ENCODE data around the gene PIH1D1. TPM values are rescaled to one million over a fixed set of nuclear protein-coding genes. Genes with fewer than 3 reads are reported as not detected.
"Not testable (repeated sequence)": the region's sequence is repeated elsewhere in the genome, so short reads cannot be mapped to it uniquely, and the experiment has no call there.

The PIH1D1 gene
- total and polyA plus RNA-seq, 2 of the 8 experiments (the other 6 are each of a cell fraction or from before 2014, with no cell fraction given), result 146 to 195 TPM

- H3K14ac ChIP-seq (ENCODE audit: insufficient read length); H4K8ac ChIP-seq (ENCODE audit: extremely low read depth, insufficient read depth, low read length); H2BK120ac ChIP-seq (replicated peaks; ENCODE audit: low read depth, low read length); H3K9me3 ChIP-seq (ENCODE audit: insufficient read depth in 2 of 2, low read depth in 1 of 2, low read length in 1 of 2); H2AK5ac ChIP-seq (ENCODE audit: low read depth, low read length); DNase-seq (ENCODE audit: low read depth in 1 of 2, low spot score in 2 of 2); H2BK20ac ChIP-seq (ENCODE audit: low read length); H3K23me2 ChIP-seq (ENCODE audit: low read depth, low read length); H3K18ac ChIP-seq (ENCODE audit: extremely low read depth, low read length); FAIRE-seq; H3K27ac ChIP-seq (ENCODE audit: low read depth, low read length); H3K79me1 ChIP-seq (ENCODE audit: low read depth, low read length); H3K56ac ChIP-seq (replicated peaks; ENCODE audit: insufficient read length, low read depth, low read length); POLR2A ChIA-PET (ENCODE audit: partially characterized antibody); H4K91ac ChIP-seq (replicated peaks; ENCODE audit: insufficient read length, low read length); H3K4ac ChIP-seq (replicated peaks; ENCODE audit: insufficient read length, low read depth, low read length); H4K5ac ChIP-seq (ENCODE audit: insufficient read length, low read depth, low read length); H3K4me2 ChIP-seq (ENCODE audit: insufficient read depth in 1 of 2, low read depth in 2 of 2, low read length in 2 of 2); H2AFZ ChIP-seq (ENCODE audit: low read length); H3K4me1 ChIP-seq (replicated peaks in 1 of 4; ENCODE audit: control insufficient read depth in 3 of 4, insufficient read depth in 4 of 4, low read length in 3 of 4); H2BK12ac ChIP-seq (ENCODE audit: low read depth, low read length); H3K27me3 ChIP-seq (replicated peaks in 1 of 4; ENCODE audit: control insufficient read depth in 3 of 4, extremely low read depth in 1 of 4, insufficient read depth in 3 of 4, low read length in 3 of 4); H3K23ac ChIP-seq (ENCODE audit: insufficient read length); H2BK15ac ChIP-seq (ENCODE audit: low read length); H4K20me1 ChIP-seq (replicated peaks in 1 of 2; ENCODE audit: control insufficient read depth in 1 of 2, insufficient read depth in 2 of 2, low read length in 2 of 2); H3K4me3 ChIP-seq (ENCODE audit: extremely low read depth in 1 of 4, insufficient read depth in 2 of 4, low read depth in 3 of 4, low read length in 4 of 4); H2BK5ac ChIP-seq (ENCODE audit: low read depth, low read length); H3K9ac ChIP-seq (replicated peaks in 1 of 4; ENCODE audit: extremely low read depth in 1 of 4, low read depth in 3 of 4, low read length in 3 of 4); H3K79me2 ChIP-seq (ENCODE audit: control insufficient read depth in 1 of 2, insufficient read depth in 2 of 2, low read length in 2 of 2): not testable (repeated sequence)
- WGBS, 2 experiments (ENCODE audit: extremely low coverage in 1 of 2, insufficient coverage in 1 of 2, insufficient read length in 1 of 2, insufficient replicate concordance in 2 of 2, low coverage in 1 of 2, low lambda C conversion rate in 2 of 2, missing lambda C conversion rate in 1 of 2), result no CpG with 5 or more reads among the region's 1 CpG
- peaks cover 0 to 12% (median 4%) of the 10 kb centered on the region in 4 experiments; a peak in 4 of 8 replicates for H3K36me3 ChIP-seq (ENCODE audit: control insufficient read depth in 2 of 4, insufficient read depth in 4 of 4, low read length in 3 of 4)
- CTCF ChIA-PET (ENCODE audit: partially characterized antibody), result interaction anchor here (4.8 kb wide), 1 partner anchor 11 kb away, joined by 28 read pairs; the partner anchor contains the start of gene FLT3LG
These were observed 9.5 kb upstream of the PIH1D1 start for GRCh38 chr19:49461130-49461529.

Data from H1 (cell line).